Measurements from ENCODE around the gene BICD1. TPM values are rescaled to one million over a fixed set of nuclear protein-coding genes. Genes with fewer than 3 reads are reported as not detected.

The BICD1 gene
- polyA plus RNA-seq, 1 experiment: 20.1 TPM

DNA sequence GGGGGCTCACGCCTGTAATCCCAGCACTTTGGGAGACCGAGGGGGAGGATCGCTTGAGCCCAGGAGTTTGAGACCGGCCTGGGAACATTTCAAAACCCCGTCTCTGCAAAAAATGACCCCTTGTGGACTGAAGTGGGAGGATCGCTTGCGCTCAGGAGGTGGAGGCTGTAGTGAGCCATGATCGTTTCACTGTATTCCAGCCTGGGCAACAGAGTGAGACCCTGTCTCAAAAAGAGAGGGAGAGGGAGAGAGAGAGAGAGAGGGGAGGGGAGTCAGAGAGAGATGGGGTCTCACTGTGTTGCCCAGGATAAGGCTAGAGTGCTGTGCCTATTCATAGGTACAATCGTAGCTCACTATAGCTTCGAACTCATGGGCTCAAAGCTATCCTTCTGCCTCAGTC lies 295.5 kb downstream of the BICD1 start:
- Histone ChIP-seq H3K27ac (ENCODE audit: low read depth, low read length) (no peak overlapping the region), H3K4me3 (ENCODE audit: low read depth, low read length) (no peak overlapping the region), H3K27me3 (ENCODE audit: control insufficient read depth, insufficient read depth, low read length) (peaks cover 35% of the 10 kb centered on the region), H3K9me3 (ENCODE audit: control insufficient read depth, insufficient read depth, low read length) (no peaks in the 10 kb centered on the region)
- DNase-seq (ENCODE audit: low read depth, low spot score): no peak
- ChIA-PET CTCF (no interaction called here), POLR2A (no interaction called here)
- no peak for TF ChIP-seq CTCF (IDR thresholded peaks at IDR 0.05; ENCODE audit: low read depth, low read length)

- ChIA-PET CTCF (interaction anchor here (0.9 kb wide), 1 partner anchor 342 kb away, joined by 3 read pairs; no protein-coding TSS in a partner anchor), POLR2A (no interaction called here)
- no peak overlapping the region for H3K4me3 ChIP-seq (ENCODE audit: low read depth, low read length)
- TF ChIP-seq CTCF (IDR thresholded peaks at IDR 0.05; ENCODE audit: low read depth, low read length): no peak
- H3K27ac ChIP-seq (ENCODE audit: low read depth, low read length): no peak overlapping the region
- no peaks in the 10 kb centered on the region for H3K9me3 ChIP-seq (ENCODE audit: control insufficient read depth, insufficient read depth, low read length)
- DNase-seq (ENCODE audit: low read depth, low spot score): no peak
- H3K27me3 ChIP-seq (ENCODE audit: control insufficient read depth, insufficient read depth, low read length): peaks cover 32% of the 10 kb centered on the region
Measured at GRCh38 chr12:32402946-32403345, 296.3 kb downstream of the BICD1 start.

GRCh38 chr12:32407795-32408194 lies 301.1 kb downstream of the BICD1 start:
- Histone ChIP-seq H3K27ac (ENCODE audit: low read depth, low read length) (no peak overlapping the region), H3K27me3 (ENCODE audit: control insufficient read depth, insufficient read depth, low read length) (peaks cover 6% of the 10 kb centered on the region), H3K9me3 (ENCODE audit: control insufficient read depth, insufficient read depth, low read length) (no peaks in the 10 kb centered on the region), H3K4me3 (ENCODE audit: low read depth, low read length) (no peak overlapping the region)
- ChIA-PET POLR2A (no interaction called here), CTCF (no interaction called here)
- DNase-seq (ENCODE audit: low read depth, low spot score): no peak
- TF ChIP-seq CTCF (IDR thresholded peaks at IDR 0.05; ENCODE audit: low read depth, low read length): no peak

- no peak for TF ChIP-seq CTCF (IDR thresholded peaks at IDR 0.05; ENCODE audit: low read depth, low read length)
- Histone ChIP-seq H3K9me3 (ENCODE audit: control insufficient read depth, insufficient read depth, low read length) (no peaks in the 10 kb centered on the region), H3K27ac (ENCODE audit: low read depth, low read length) (no peak overlapping the region), H3K27me3 (ENCODE audit: control insufficient read depth, insufficient read depth, low read length) (no peaks in the 10 kb centered on the region), H3K4me3 (ENCODE audit: low read depth, low read length) (no peak overlapping the region)
- ChIA-PET POLR2A (interaction anchor here (0.6 kb wide), 1 partner anchor 24 kb away, joined by 3 read pairs; no protein-coding TSS in a partner anchor), CTCF (no interaction called here)
- no peak for DNase-seq (ENCODE audit: low read depth, low spot score)
Measured at GRCh38 chr12:32413412-32413811, 306.8 kb downstream of the BICD1 start.

- Histone ChIP-seq H3K27ac (ENCODE audit: low read depth, low read length) (no peak overlapping the region), H3K4me3 (ENCODE audit: low read depth, low read length) (no peak overlapping the region), H3K27me3 (ENCODE audit: control insufficient read depth, insufficient read depth, low read length) (no peaks in the 10 kb centered on the region), H3K9me3 (ENCODE audit: control insufficient read depth, insufficient read depth, low read length) (no peaks in the 10 kb centered on the region)
- DNase-seq (ENCODE audit: low read depth, low spot score): no peak
- TF ChIP-seq CTCF (IDR thresholded peaks at IDR 0.05; ENCODE audit: low read depth, low read length): no peak
- CTCF ChIA-PET: no interaction called here
- POLR2A ChIA-PET: no interaction called here
Measured at GRCh38 chr12:32418221-32418620, 311.6 kb downstream of the BICD1 start.
